Duodenal mucosa (tissue), 2 donors: Measurements from ENCODE around the gene USHBP1.

Source experiments
- H3K27ac ChIP-seq: one replicate; pipeline ENCODE4 v1.7.0; 2013; ENCODE audit warnings: low read depth, low read length
- H3K27me3 ChIP-seq, 2 donors: one replicate each; pipeline ENCODE4 v1.7.0; 2013; ENCODE audit warnings: low read length in 2 of 2, control low read depth in 1 of 2; ENCODE audit not compliant: insufficient read depth in 2 of 2, control insufficient read depth in 1 of 2
- H3K36me3 ChIP-seq, 2 donors: one replicate each; pipeline ENCODE4 v1.7.0; 2013; ENCODE audit warnings: low read length in 2 of 2, control low read depth in 1 of 2; ENCODE audit not compliant: insufficient read depth in 2 of 2, control insufficient read depth in 1 of 2
- H3K4me1 ChIP-seq, 2 donors: one replicate each; pipeline ENCODE4 v1.7.0; 2013; ENCODE audit warnings: low read length in 2 of 2, control low read depth in 1 of 2; ENCODE audit not compliant: insufficient read depth in 2 of 2, control insufficient read depth in 1 of 2
- H3K4me3 ChIP-seq, 2 donors: one replicate each; pipeline ENCODE4 v1.7.0; 2013; ENCODE audit warnings: low read length in 2 of 2, low read depth in 1 of 2
- H3K9ac ChIP-seq, 2 donors: one replicate each; pipeline ENCODE4 v1.7.0; 2013; ENCODE audit warnings: low read length in 2 of 2, low read depth in 1 of 2
- H3K9me3 ChIP-seq, 2 donors: one replicate each; pipeline ENCODE4 v1.7.0; 2013; ENCODE audit warnings: low read length in 2 of 2, control low read depth in 1 of 2; ENCODE audit not compliant: control insufficient read depth in 1 of 2

USHBP1 gene

GRCh38 chr19:17264641-17264979, at the start of gene USHBP1:
TSS of gene USHBP1 (minus strand) at chr19:17264745. CDS start at chr19:17264299, 446 bp downstream.
- Histone ChIP-seq H3K9me3 (no peaks in the 10 kb centered on the region), H3K4me1 (peaks cover 6 to 12% of the 10 kb centered on the region in 2 donors), H3K4me3 (peak within 1 kb of the TSS in 1 of 2 donors; percentile 45), H3K9ac (no peak within 1 kb of the TSS), H3K27me3 (no peaks in the 10 kb centered on the region), H3K36me3 (peaks cover 0 to 3% of the 10 kb centered on the region in 2 donors), H3K27ac (no peak within 1 kb of the TSS)

GRCh38 chr19:17314007-17314593, 49.6 kb upstream of the USHBP1 start:
- peaks cover 8 to 12% of the 10 kb centered on the region in 2 donors for H3K4me1 ChIP-seq
- peaks cover 24 to 31% of the 10 kb centered on the region in 2 donors for H3K36me3 ChIP-seq
- no peaks in the 10 kb centered on the region for H3K9me3 ChIP-seq
- no peak overlapping the region for H3K4me3 ChIP-seq
- H3K27ac ChIP-seq, result no peak overlapping the region
- H3K27me3 ChIP-seq, result no peaks in the 10 kb centered on the region
- H3K9ac ChIP-seq, result no peak overlapping the region

GRCh38 chr19:17312189-17313113, 47.9 kb upstream of the USHBP1 start:
- no peak overlapping the region for H3K27ac ChIP-seq
- H3K27me3 ChIP-seq, result no peaks in the 10 kb centered on the region
- no peak overlapping the region for H3K4me3 ChIP-seq
- H3K9ac ChIP-seq, result no peak overlapping the region
- H3K9me3 ChIP-seq, result no peaks in the 10 kb centered on the region
- peaks cover 8 to 12% of the 10 kb centered on the region in 2 donors for H3K4me1 ChIP-seq
- peaks cover 22 to 31% of the 10 kb centered on the region in 2 donors for H3K36me3 ChIP-seq

- no peak overlapping the region for H3K9ac ChIP-seq
- no peak overlapping the region for H3K27ac ChIP-seq
- H3K4me3 ChIP-seq, result no peak overlapping the region
- H3K4me1 ChIP-seq, result peaks cover 8 to 13% of the 10 kb centered on the region in 2 donors
- H3K9me3 ChIP-seq, result no peaks in the 10 kb centered on the region
- H3K36me3 ChIP-seq, result peaks cover 22 to 31% of the 10 kb centered on the region in 2 donors
- no peaks in the 10 kb centered on the region for H3K27me3 ChIP-seq
These were observed 47.1 kb upstream of the USHBP1 start for GRCh38 chr19:17311455-17312188.

GRCh38 chr19:17309965-17310461, 45.5 kb upstream of the USHBP1 start:
- Histone ChIP-seq H3K4me3 (peak overlapping the region; percentile 91 to 98), H3K9me3 (no peaks in the 10 kb centered on the region), H3K9ac (peak overlapping the region; percentile 79 to 90), H3K27me3 (no peaks in the 10 kb centered on the region), H3K27ac (peak overlapping the region; percentile 36), H3K4me1 (peaks cover 11 to 22% of the 10 kb centered on the region in 2 donors), H3K36me3 (peaks cover 14 to 23% of the 10 kb centered on the region in 2 donors)

GRCh38 chr19:17309198-17309964, 44.8 kb upstream of the USHBP1 start, which contains the start of gene DDA1:
TSS of gene DDA1 (plus strand) at chr19:17309563. CDS start at chr19:17309655, 92 bp downstream.
- Histone ChIP-seq H3K36me3 (peaks cover 9 to 19% of the 10 kb centered on the region in 2 donors), H3K9me3 (no peaks in the 10 kb centered on the region), H3K27ac (peak within 1 kb of the TSS; percentile 36), H3K4me1 (peaks cover 16 to 25% of the 10 kb centered on the region in 2 donors), H3K27me3 (no peaks in the 10 kb centered on the region), H3K4me3 (peak within 1 kb of the TSS; percentile 91 to 98), H3K9ac (peak within 1 kb of the TSS; percentile 79 to 90)

GRCh38 chr19:17307876-17308377, 43.4 kb upstream of the USHBP1 start:
- H3K4me3 ChIP-seq, result no peak overlapping the region
- no peak overlapping the region for H3K9ac ChIP-seq
- no peak overlapping the region for H3K27ac ChIP-seq
- H3K27me3 ChIP-seq, result no peaks in the 10 kb centered on the region
- no peaks in the 10 kb centered on the region for H3K9me3 ChIP-seq
- peaks cover 2 to 10% of the 10 kb centered on the region in 2 donors for H3K36me3 ChIP-seq
- H3K4me1 ChIP-seq, result peaks cover 24 to 35% of the 10 kb centered on the region in 2 donors

- Histone ChIP-seq H3K9ac (peak overlapping the region; percentile 85 to 96), H3K4me1 (peaks cover 24 to 41% of the 10 kb centered on the region in 2 donors)
These were observed 41.8 kb upstream of the USHBP1 start for GRCh38 chr19:17306285-17306714.

More at GRCh38 chr19:17306285-17306714, 41.8 kb upstream of the USHBP1 start:
- H3K27me3 ChIP-seq, result no peaks in the 10 kb centered on the region
- no peaks in the 10 kb centered on the region for H3K9me3 ChIP-seq
- H3K4me3 ChIP-seq, result peak overlapping the region; percentile 74 to 91
- peaks cover 0 to under 1% of the 10 kb centered on the region in 2 donors for H3K36me3 ChIP-seq
- H3K27ac ChIP-seq, result peak overlapping the region; percentile 95
